ENCODE data around the gene EPYC. TPM values are rescaled to one million over a fixed set of nuclear protein-coding genes. Genes with fewer than 3 reads are reported as not detected.

The EPYC gene, protein sequence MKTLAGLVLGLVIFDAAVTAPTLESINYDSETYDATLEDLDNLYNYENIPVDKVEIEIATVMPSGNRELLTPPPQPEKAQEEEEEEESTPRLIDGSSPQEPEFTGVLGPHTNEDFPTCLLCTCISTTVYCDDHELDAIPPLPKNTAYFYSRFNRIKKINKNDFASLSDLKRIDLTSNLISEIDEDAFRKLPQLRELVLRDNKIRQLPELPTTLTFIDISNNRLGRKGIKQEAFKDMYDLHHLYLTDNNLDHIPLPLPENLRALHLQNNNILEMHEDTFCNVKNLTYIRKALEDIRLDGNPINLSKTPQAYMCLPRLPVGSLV
- not detected in 5 replicates for total RNA-seq (2022; extraction: Qiagen RNA extraction)

GRCh38 chr12:91004872-91005271, at the start of gene EPYC:
EPYC (minus strand) TSS chr12:91004972; CDS start chr12:91002565, 2,407 bp downstream.

DNA sequence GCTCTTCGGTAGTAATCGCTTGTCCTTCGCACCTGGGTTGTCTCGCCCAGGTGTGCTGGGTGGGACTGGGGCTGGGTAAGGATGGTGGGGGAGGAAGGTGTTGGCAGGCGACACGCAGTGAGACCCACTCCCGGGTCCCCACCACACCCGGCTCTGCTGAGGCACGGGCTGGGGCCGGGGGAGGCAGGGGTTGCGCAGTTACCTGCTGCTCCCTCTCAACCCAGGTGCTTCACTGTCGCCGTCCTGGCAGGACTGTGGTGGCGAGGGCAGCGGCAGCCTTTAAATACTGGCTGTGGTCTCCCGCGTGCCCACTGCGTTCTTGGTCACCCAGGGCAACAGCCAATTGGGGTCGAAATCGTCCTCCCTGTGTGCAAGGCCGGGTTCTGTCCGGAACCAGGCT, 49.9 kb downstream of the EPYC start, which contains the start of gene CCER1:
Gene CCER1 (minus strand): TSS at position 256 of the 400 bp plus-strand sequence. CDS start 434 bp downstream, outside the sequence.

Other genes with a start within 250 kb of the EPYC start
- gene CCER1, start 49.8 kb downstream of the EPYC start, total RNA-seq (2022; extraction: Qiagen RNA extraction): not detected in 5 replicates
- not detected in 5 replicates for gene KERA, start 53.1 kb upstream of the EPYC start, total RNA-seq (2022; extraction: Qiagen RNA extraction)
- gene LUM, start 106.5 kb upstream of the EPYC start, total RNA-seq (2022; extraction: Qiagen RNA extraction): 0.06 to 0.33 TPM (median 0.23 TPM) in 5 replicates
- gene DCN, start 177.8 kb upstream of the EPYC start, total RNA-seq (2022; extraction: Qiagen RNA extraction): 0.22 to 0.35 TPM in 2 of 5 replicates, not detected in the others

All from A549 treated with Hydrocortisone at 1 μM for 4 hours (cell line).